Measurements from ENCODE around the gene TIMP4.

- no peak for TF ChIP-seq POLR2A (IDR thresholded peaks at IDR 0.05)
- no peak for TF ChIP-seq CTCF (IDR thresholded peaks at IDR 0.05)
Observed at GRCh38 chr3:12201813-12202212, 43.1 kb upstream of the TIMP4 start.

All from uterus (tissue), 2 donors.